PFSK-1 (cell line): ENCODE measurements around the gene ACTL7A.

Experiments
- FOXP2 ChIP-seq: optimal IDR thresholded peaks from 2 replicates; pipeline ENCODE3; 2011; ENCODE audit warnings: borderline replicate concordance, control low read depth, inconsistent platforms; ENCODE audit not compliant: insufficient read depth; ENCODE audit errors: extremely low read length, extremely low read depth
- POLR2AphosphoS5 ChIP-seq: IDR thresholded peaks from 2 replicates; pipeline ENCODE4 v1.6.1; 2012; ENCODE audit warnings: low read depth, mild to moderate bottlenecking, control low read depth, low read length, moderate library complexity
- REST ChIP-seq, 2 experiments: IDR thresholded peaks; 2 replicates each; pipeline versions ENCODE4 v1.6.1 to v1.8.0; 2011 to 2012; ENCODE audit warnings: low read depth in 2 of 2, low read length in 2 of 2, control low read depth in 1 of 2, inconsistent platforms in 1 of 2, mild to moderate bottlenecking in 1 of 2, moderate library complexity in 1 of 2; ENCODE audit not compliant: insufficient read depth in 1 of 2
- SIN3A ChIP-seq: IDR thresholded peaks from 2 replicates; pipeline ENCODE4 v1.6.1; 2012; ENCODE audit warnings: mild to moderate bottlenecking, low read length, moderate library complexity, borderline replicate concordance; ENCODE audit not compliant: insufficient read depth
- TAF1 ChIP-seq: IDR thresholded peaks from 2 replicates; pipeline ENCODE4 v1.6.1; 2012; ENCODE audit warnings: low read length, control low read depth, borderline replicate concordance; ENCODE audit not compliant: insufficient read depth

The ACTL7A gene

GRCh38 chr9:108816037-108816436, 46.0 kb upstream of the ACTL7A start:
- TF ChIP-seq FOXP2 (no peak), REST (IDR thresholded peaks at IDR 0.05; ENCODE audit: insufficient read depth in 1 of 2, low read depth in 2 of 2, low read length in 2 of 2) (no peak), SIN3A (no peak), TAF1 (no peak), POLR2AphosphoS5 (no peak)

- TF ChIP-seq FOXP2 = no peak
- TF ChIP-seq TAF1 = no peak
- no peak for TF ChIP-seq SIN3A
- no peak for TF ChIP-seq POLR2AphosphoS5
- no peak for TF ChIP-seq REST (IDR thresholded peaks at IDR 0.05; ENCODE audit: insufficient read depth in 1 of 2, low read depth in 2 of 2, low read length in 2 of 2)
These were observed 38.2 kb upstream of the ACTL7A start for GRCh38 chr9:108823829-108824228.

- no peak for TF ChIP-seq POLR2AphosphoS5
- no peak for TF ChIP-seq TAF1
These were observed 31.8 kb upstream of the ACTL7A start for GRCh38 chr9:108830272-108830671.

- no peak for TF ChIP-seq FOXP2
These were observed 30.4 kb upstream of the ACTL7A start for GRCh38 chr9:108831496-108832178.

GRCh38 chr9:108832179-108832500, 29.9 kb upstream of the ACTL7A start:
- TF ChIP-seq FOXP2 (no peak), POLR2AphosphoS5 (no peak), TAF1 (no peak), SIN3A (no peak), REST (IDR thresholded peaks at IDR 0.05; ENCODE audit: insufficient read depth in 1 of 2, low read depth in 2 of 2, low read length in 2 of 2) (no peak)

- TF ChIP-seq TAF1 = no peak
These were observed 27.0 kb upstream of the ACTL7A start for GRCh38 chr9:108834959-108835665.

- no peak for TF ChIP-seq TAF1
- no peak for TF ChIP-seq FOXP2
- TF ChIP-seq POLR2AphosphoS5 = no peak
- TF ChIP-seq SIN3A = no peak
- TF ChIP-seq REST (IDR thresholded peaks at IDR 0.05; ENCODE audit: insufficient read depth in 1 of 2, low read depth in 2 of 2, low read length in 2 of 2) = no peak
These were observed 26.2 kb upstream of the ACTL7A start for GRCh38 chr9:108835831-108836230.
